Epithelial cell of esophagus (primary cell): ENCODE data around the gene CACNG4.
A peak's percentile ranks its signal among the peaks of the same experiment; 100 is the strongest.

Experiments
- DNase-seq: peaks from one replicate; pipeline ENCODE4 v3.0.0; 2010; ENCODE audit warnings: low read depth
- H3K4me3 ChIP-seq: 2 replicates; pipeline ENCODE4 v1.5.1; 2011; ENCODE audit warnings: mild to moderate bottlenecking, low read length, control low read depth
- TF ChIP-seq, protein P1 (sequence below): IDR thresholded peaks from 2 replicates; pipeline ENCODE4 v1.5.1; 2011; ENCODE audit warnings: low read depth, mild to moderate bottlenecking, low read length, control low read depth, inconsistent platforms; ENCODE audit not compliant: insufficient read depth; ENCODE audit errors: missing control alignments

The CACNG4 gene

GRCh38 chr17:66950325-66950724 is 14.2 kb upstream of the CACNG4 start:
- H3K4me3 ChIP-seq = no peak overlapping the region
- no peak for DNase-seq
- TF ChIP-seq, protein P1, sequence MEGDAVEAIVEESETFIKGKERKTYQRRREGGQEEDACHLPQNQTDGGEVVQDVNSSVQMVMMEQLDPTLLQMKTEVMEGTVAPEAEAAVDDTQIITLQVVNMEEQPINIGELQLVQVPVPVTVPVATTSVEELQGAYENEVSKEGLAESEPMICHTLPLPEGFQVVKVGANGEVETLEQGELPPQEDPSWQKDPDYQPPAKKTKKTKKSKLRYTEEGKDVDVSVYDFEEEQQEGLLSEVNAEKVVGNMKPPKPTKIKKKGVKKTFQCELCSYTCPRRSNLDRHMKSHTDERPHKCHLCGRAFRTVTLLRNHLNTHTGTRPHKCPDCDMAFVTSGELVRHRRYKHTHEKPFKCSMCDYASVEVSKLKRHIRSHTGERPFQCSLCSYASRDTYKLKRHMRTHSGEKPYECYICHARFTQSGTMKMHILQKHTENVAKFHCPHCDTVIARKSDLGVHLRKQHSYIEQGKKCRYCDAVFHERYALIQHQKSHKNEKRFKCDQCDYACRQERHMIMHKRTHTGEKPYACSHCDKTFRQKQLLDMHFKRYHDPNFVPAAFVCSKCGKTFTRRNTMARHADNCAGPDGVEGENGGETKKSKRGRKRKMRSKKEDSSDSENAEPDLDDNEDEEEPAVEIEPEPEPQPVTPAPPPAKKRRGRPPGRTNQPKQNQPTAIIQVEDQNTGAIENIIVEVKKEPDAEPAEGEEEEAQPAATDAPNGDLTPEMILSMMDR = no peak

- peak; percentile 44 for DNase-seq
- TF ChIP-seq, protein P1 = no peak
These were observed 13.5 kb upstream of the CACNG4 start for GRCh38 chr17:66950886-66951604.

DNA sequence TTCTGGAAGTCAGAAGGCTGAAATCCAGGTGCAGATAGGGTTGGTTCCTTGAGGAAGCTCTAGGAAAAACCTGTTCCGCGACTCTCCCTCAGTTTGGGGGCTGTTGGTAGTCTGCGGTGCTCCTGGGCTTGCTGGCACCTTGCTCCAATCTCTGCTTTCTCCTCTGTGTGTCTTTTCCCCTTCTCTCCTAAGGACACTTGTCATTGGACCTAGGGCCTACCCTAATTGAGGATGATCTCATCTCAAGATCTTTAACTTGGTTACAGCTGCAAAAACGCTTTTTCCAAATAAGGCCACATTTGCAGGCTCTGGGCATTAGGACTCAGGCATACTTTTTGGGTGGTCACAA is 12.9 kb upstream of the CACNG4 start:
- no peak overlapping the region for H3K4me3 ChIP-seq
- DNase-seq = peak; percentile 66
- TF ChIP-seq, protein P1 = no peak

More at GRCh38 chr17:66950886-66951604, 13.5 kb upstream of the CACNG4 start:
- no peak overlapping the region for H3K4me3 ChIP-seq

- peak; percentile 99 for DNase-seq
- no peak overlapping the region for H3K4me3 ChIP-seq
- TF ChIP-seq, protein P1 = no peak
These were observed 12.4 kb upstream of the CACNG4 start for GRCh38 chr17:66952031-66952524.

- TF ChIP-seq, protein P1 = no peak
- no peak for DNase-seq
These were observed 11.6 kb upstream of the CACNG4 start for GRCh38 chr17:66952681-66953629.

DNA sequence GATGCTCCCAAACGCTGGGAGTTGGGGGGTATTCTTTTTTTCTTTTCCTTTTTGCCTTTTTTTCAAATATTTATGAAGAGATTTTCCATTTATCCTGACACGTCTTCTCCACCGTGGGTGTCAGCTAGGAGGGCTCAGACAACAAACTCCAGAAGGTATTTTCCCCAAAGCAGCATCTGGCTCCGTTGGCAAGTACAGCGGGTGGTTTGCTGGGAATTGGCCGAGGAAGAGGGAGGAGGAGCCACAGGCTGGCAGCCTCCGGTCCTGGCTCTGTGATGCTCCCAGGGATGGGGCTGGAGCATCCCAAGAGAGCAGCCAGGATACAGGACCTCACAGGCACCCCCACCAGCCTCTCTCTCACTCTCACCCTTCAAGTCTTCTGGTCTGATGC is 10.9 kb upstream of the CACNG4 start:
- H3K4me3 ChIP-seq = no peak overlapping the region
- TF ChIP-seq, protein P1 = no peak
- DNase-seq = no peak

More at GRCh38 chr17:66952681-66953629, 11.6 kb upstream of the CACNG4 start:
- no peak overlapping the region for H3K4me3 ChIP-seq
